ENCODE results near the gene LBHD2.

The LBHD2 gene

DNA sequence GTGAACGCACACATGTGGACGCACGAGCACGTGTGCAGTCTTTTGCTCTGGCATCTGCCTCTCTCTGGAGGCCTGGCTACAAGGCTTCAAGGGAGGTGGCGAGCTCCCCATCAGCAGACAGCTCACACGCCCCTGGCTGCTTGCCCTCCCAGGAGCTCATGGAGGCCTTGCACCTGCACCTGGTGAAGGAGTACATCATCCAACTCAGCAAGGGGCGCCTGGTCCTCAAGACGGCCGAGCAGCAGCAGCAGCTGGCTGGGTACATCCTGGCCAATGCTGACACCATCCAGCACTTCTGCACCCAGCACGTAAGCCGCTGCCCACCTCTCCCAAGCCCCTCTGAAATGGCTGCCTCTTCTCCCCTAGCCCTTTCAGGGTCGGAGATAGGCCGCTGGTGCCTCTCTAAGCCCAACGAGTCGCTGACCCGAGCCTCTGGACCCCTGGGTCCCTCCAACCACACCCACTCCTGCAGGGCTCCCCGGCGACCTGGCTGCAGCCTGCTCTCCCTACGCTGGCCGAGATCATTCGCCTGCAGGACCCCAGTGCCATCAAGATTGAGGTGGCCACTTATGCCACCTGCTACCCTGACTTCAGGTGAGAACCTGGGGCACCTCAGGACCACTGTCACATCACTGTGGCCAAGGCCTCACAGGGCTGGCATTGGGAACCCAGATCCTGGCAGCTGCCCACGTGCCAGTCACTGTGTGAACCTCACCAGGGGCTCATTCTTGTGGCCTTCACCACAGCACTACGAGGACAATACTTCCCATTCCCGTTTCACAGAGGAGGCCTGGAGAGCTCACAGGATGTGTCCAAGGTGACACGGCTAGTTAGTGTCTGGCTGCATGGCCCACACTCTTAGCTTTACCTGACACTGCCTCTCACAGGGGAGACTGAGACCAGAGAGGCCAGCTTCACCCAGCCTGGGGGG is 49.5 kb downstream of the LBHD2 start:
- no peak for DNase-seq

DNA sequence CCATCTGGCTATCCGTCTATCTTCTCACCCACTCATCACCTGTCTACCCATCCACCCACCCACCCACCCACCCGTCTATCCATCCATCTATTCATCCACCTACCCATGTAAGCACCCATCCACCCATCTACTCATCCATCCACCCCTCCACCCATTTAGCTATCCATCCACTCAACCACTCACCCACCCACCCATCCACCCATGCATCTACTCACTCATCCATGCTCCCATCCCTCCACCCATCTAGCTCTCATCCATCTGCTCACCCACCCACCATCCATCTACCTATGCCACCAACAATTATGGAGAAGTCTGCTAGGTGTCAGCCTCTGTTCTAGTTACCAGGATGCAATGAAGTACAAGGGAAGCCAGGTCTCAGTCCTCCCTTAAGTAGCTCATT is 50.4 kb downstream of the LBHD2 start:
- no peak for DNase-seq

- no peak for DNase-seq
These were observed 50.9 kb downstream of the LBHD2 start for GRCh38 chr14:103134919-103135318.

DNA sequence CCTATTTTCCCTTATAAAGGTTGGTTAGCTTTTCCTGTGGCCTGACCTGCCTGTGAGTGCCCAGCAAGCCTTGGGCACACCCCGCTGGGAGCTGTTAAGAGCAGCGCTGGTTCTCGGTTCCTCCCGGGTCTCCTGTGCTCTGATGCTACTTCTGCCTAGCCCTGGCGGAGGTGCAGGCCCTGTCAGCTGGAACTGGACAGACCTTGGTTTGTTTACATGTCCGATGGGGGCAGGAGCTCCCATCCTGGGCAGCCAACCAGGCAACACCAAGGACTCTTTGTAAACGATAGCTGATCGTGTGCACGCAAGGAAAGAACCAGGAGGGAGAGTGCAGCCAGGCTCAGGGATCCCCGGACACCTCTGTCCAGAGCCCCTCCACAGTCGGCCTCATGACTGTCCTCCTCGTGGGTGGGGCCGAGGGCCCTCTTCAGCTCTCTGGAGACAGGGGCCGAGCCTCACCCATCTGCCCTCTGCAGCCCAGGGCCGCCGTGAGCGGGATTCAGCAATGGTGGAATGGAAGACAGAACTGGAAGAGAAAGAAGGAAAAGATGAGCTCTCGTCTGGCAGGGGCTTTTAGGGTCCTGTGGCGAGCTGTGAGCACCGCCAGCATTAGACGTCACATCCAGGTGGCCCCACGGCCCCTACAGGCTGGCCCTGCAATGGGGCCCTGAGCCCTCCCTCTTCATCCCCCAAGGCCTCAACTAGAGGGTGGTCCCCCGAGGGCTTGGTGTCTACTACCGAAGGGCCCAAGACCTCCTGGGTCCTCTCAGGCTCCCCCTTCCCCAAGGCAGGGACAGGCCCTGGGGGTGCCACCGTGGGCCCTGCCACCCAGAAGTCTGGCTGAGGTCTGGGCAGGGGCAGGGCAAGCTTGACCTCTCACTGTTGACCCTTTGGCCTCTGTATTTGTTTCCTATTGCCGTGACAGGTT is 51.6 kb downstream of the LBHD2 start:
- no peak for DNase-seq

- DNase-seq, result no peak
These were observed 52.6 kb downstream of the LBHD2 start for GRCh38 chr14:103136388-103137271.

- DNase-seq, result no peak
These were observed 53.8 kb downstream of the LBHD2 start for GRCh38 chr14:103137689-103138300.

- no peak for DNase-seq
These were observed 54.5 kb downstream of the LBHD2 start for GRCh38 chr14:103138301-103139131.

DNA sequence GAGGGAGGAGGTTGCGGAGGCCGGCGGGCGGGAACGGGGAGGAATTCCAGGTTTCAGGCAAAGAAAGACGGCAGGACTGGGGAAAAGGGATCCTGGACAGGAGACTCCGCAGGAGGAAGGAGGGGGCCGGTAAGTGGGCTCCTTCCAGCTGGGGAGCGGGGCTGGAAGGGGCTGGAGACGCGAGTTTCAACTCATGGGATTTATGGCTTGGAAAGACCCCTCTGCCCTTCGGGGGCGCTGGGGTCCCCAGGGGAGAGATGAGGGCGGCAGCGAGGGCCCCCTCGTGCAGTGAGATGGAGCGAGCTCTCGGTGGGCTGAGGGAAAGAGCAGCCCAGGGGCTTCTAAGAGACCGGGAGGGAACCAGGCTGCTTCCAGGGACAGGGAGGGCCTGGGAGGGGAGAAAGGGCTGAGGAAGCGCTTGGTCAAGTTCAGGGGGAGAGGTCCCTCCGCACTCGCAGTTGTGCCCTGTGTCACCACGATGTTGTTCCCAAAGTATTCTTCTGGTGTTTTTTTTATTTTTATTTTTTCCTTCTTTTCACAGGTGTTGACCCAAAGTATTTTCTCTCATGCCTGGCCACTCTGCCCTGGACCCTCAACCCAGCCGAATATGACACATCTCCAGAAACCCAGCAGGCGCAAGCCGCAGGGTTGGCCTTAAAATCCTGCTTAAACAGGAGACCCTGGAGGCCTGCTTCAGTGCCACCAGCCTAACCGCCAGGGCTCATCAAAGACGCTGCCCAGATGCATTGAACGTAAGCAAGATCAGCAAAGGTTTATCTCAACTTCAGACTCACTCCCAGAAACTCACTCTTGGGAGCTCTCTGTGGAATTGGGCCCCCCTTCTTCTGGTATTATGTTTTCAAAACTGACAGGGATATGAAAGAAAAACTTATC is 55.4 kb downstream of the LBHD2 start:
- DNase-seq, result no peak
